ENCODE data around the gene CCNB2.
"Not testable (repeated sequence)": the region's sequence is repeated elsewhere in the genome, so short reads cannot be mapped to it uniquely, and the experiment has no call there.

CCNB2 gene

GRCh38 chr15:59137566-59137965 is 32.6 kb downstream of the CCNB2 start:
- DNase-seq = no peak

- no peak for DNase-seq
Measured at GRCh38 chr15:59138243-59138642, 33.3 kb downstream of the CCNB2 start.

DNA sequence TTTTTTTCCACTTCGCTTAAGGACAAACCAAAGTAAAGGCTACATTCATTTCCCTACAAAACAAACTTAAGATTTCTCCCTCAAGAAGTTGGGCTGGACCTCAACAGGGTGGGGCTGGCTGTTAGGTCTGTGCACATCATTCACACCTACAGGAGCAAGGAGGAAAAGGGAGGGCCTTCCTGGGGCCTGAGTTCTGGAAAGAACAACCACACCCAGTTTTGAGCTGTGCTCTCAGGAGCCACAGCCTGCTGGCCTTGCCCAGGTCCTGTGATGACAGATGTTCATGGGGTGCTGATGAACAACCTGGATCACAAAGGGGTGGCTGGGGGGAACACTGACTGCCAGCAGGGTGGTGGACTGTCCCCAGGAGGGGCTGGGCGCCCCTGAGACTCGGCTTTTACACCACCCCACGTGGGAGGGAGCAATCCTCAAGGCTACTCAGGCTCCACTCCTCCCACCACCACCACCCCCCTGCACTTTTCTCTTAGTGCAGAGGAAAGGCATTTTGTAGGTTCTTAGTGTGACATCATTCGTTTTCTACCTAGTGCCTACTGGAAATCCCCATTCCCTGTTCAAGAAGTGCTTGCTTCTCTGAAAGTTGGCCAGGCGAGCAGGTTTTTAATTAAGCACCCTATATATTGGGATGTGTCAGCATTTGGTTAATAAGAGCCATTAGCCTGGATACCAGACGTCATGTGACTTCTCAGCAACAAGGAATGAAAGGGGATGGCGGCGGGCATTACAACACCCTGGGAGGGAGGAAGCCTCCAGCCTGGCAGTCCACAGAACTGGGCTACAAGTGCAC is 35.7 kb downstream of the CCNB2 start:
- DNase-seq = no peak

DNA sequence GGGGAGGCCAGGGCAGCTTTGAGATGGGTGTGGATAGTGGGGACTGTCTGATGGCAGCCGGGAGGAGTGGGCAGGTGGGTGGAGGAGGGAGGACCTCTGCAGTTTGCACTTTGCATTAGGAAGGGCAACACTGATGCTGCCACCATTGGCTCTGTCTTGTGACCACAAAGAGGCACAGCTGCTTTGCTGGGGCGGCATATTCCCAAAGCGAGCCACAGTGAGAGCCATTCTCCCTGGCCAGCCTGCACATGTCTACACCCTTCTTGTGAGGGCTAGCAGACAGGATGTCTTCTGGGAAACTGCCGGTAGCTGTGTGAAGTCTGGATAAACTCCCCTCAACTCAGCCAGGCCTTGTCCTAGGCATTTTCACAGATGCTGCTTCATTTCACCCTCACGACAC is 38.3 kb downstream of the CCNB2 start:
- no peak for DNase-seq

- DNase-seq = not testable (repeated sequence)
Measured at GRCh38 chr15:59144594-59144993, 39.6 kb downstream of the CCNB2 start.

DNA sequence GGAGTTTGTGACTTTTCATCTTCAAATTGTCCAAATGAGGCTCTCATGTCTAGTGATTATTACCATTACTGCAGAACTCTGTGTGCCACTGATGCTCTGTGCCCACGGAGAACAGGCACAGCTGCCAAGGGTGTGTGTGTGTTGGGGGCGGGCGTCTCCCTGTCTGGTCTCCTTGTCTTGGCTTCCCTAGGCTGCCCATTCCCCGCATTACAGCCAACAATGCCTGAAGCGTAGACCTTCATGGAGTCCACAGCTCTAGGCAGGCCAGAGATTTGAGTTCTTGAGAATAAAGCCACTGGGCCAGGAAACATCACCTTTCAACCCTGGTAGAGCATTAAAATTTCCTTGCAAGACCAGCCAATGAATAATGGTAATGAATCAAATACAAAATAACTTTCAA is 42.7 kb downstream of the CCNB2 start:
- no peak for DNase-seq

- DNase-seq = no peak
Measured at GRCh38 chr15:59148153-59148833, 43.3 kb downstream of the CCNB2 start.

DNA sequence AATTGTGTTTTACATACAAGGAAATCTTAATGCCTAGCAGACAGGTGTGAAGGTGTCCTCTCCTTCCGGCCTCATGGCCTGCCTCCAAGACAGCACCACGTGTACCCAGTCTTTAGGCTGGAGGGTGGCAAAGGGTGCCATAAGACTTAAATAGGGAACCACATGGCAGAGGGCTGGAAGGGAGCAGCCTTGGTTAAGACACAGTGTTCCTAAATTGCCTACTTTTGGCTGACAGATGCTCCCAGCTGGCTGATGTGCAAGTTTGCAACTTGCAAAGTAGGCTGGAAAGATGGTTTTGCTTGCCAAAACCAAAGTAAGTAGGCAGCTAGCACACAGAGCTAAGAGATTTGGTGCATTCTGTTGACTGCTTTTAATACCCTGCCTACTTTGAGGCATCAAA is 45.2 kb downstream of the CCNB2 start:
- DNase-seq = no peak

DNA sequence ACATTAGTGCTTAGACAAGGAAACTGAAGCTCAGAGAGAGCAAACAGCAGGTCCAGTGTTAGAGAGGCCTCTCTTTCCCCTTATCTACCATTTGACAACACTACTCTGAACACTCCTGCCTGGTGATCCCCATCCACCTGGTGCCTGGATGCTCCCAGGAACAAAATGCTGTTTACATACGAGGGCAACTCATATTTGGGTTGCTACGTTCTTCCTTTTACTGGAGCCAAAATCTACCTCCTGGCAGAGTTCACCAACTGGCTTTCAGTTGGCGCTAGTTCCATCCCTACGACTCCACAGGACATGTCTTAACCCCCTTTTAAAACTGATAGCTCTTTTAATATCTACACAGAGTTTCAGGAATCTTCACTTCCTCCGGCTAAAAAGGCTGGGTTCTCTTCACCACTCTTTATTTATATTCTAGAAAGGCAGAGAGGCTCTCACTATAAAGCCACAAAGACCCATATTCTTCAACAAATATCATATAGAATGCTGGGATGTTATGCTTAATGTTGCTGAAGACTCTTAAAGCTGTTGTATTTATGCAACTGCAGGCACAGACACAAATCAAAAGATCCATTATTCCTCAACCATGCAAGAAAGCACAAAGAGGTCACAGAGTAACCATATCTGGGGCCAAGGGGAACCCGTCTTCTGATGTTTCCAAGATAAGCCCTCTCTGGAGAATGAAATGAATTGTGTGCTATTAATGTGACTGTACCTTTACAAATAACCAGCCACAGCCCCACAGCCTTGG is 47.9 kb downstream of the CCNB2 start:
- peak; percentile 1 for DNase-seq

GRCh38 chr15:59153466-59153865 is 48.5 kb downstream of the CCNB2 start:
- DNase-seq = no peak

GRCh38 chr15:59154243-59154642 is 49.3 kb downstream of the CCNB2 start:
- DNase-seq = no peak

DNA sequence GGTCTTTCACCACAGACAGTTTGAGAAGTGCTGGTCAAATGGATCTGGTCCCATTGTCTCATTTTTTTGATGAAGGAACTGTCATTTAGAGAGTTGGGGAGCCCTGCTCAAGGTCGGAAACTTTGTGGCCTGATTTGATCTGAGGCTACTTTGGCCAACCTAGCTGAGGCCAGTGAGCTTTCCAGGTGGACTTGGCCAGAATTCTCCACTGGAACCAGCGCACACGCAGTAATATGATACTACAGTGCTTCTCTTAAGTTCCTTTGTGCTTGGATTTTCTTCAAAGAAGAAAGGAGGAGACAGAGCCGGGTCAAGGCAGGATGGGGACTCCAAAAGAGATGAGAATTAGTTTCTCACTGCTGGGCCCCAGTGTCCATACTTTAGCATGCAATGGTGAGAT is 50.5 kb downstream of the CCNB2 start:
- no peak for DNase-seq

DNA sequence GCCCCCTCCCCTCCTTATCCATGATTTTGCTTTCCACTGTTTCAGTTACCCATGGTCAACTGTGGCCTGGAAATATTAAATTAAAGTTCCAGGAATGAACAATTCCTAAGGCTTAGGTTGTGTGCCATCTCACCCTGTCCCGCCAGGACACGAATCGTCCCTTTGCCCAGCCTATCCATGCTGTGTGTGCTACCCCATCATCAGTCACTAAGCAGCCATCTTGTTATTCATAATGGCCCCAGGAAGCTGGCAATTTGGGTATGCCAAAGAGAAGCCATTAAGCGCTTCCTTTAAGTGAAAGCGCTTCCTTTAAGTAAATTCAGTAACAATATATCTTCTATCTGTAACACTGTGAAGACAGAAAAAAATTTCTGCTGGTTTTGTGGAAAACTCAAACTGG is 52.5 kb downstream of the CCNB2 start:
- DNase-seq = no peak

DNA sequence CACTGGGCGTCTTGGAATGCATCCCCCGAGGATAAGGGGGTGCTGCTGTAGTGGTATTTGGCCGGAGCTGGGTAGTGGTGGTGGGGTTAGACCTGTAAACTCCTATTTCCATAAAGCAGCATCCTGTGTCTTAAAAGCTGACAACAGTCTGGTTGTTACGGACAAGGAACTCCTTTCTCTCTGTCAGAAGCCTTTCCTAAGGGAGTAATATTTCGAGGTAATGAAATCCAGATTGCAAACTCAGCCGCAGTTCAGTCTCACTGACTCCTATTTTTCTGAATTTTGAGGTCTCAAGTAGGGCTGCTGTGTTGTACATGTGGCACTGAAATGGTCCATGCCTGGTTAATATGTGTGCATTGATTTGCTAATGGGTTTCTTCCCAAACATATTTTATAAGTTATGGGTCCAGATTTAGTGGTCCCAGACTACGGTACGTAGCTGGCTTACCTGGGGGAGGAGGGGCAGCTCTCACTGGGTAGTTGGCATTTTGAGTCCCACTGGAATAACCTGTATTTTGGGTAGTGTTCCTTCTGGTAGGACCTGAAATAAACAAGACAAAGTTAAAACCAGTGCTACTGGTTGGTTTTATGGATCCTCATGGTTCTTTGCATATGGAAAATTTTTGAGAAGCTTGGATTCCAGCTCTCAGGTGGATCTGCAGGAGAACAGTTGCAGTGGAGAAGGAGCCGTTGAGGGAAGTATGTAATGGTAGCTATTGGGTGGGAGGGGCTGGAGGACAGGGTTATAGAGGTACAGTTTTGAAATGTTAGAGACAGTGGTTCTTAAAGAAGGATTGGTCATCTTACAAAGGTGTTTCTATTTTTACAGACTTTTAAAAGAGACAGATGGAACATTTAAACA is 53.1 kb downstream of the CCNB2 start:
- DNase-seq = no peak

GRCh38 chr15:59158701-59159034 is 53.7 kb downstream of the CCNB2 start:
- peak; percentile 42 for DNase-seq

- DNase-seq = no peak
Measured at GRCh38 chr15:59159210-59159609, 54.3 kb downstream of the CCNB2 start.

- peak; percentile 11 for DNase-seq
Measured at GRCh38 chr15:59160880-59161593, 56.1 kb downstream of the CCNB2 start.

DNA sequence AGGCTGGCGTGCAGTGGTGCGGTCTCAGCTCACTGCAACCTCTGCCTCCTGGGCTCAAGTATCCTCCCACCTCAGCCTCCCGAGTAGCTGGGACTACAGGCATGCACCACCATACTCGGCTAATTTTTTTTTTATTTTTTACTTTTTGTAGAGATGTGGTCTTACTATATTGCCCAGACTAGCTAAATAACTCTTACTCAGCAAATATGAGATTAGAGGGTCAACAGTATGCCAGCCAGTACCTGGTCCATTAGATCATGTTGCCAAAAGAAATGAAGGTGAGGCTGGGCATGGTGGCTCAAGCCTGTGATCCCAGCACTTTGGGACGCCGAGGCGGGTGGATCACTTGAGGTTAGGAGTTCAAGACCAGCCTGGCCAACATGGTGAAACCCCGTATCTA is 57.1 kb downstream of the CCNB2 start:
- not testable (repeated sequence) for DNase-seq

- DNase-seq = no peak
Measured at GRCh38 chr15:59165726-59166125, 60.8 kb downstream of the CCNB2 start.

GRCh38 chr15:59166166-59166565 is 61.2 kb downstream of the CCNB2 start:
- DNase-seq = no peak

- peak; percentile 32 for DNase-seq
Measured at GRCh38 chr15:59166601-59167265, 61.8 kb downstream of the CCNB2 start.

DNA sequence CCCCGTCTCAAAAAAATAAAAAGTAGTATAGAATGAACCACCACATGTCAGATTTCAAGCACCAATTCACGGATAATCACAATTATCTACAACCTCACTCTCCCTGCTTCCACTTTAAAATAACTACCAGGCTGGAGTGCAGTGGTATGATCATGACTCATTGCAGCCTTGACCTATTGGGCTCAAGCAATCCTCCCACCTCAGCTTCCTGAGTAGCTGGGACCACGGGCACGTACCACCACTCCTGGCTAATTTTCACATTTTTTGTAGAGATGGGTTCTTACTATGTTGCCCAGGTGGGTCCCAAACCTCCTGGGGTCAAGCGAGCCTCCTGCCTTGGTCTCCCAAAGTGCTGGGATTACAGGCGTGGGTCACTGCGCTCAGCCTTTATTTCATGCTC is 63.6 kb downstream of the CCNB2 start:
- no peak for DNase-seq
